Keratinocyte (primary cell): ENCODE results near the gene GPX1.

Source experiments
- CTCF ChIP-seq, 3 experiments: IDR thresholded peaks in 1 of 3; conservative IDR thresholded peaks in 1 of 3; optimal IDR thresholded peaks in 1 of 3; 2 replicates in 2 of 3; 3 replicates in 1 of 3; pipeline versions ENCODE3 to v1.5.1; 2011; ENCODE audit warnings: low read length in 3 of 3, mild to moderate bottlenecking in 3 of 3, moderate library complexity in 2 of 3, control low read depth in 1 of 3, inconsistent platforms in 1 of 3; ENCODE audit not compliant: insufficient read depth in 2 of 3; ENCODE audit errors: extremely low read depth in 1 of 3
- EZH2 ChIP-seq: IDR thresholded peaks from one replicate; pipeline ENCODE4 v1.6.1; 2012; ENCODE audit warnings: inconsistent platforms, mild to moderate bottlenecking, low read length, moderate library complexity

GRCh38 chr3:49371946-49372345 lies 13.8 kb upstream of the GPX1 start:
- TF ChIP-seq EZH2 (no peak), CTCF (optimal IDR thresholded peaks at IDR 0.05 in 1 of 3, IDR thresholded peaks at IDR 0.05 in 1 of 3, conservative IDR thresholded peaks at IDR 0.05 in 1 of 3; ENCODE audit: extremely low read depth in 1 of 3, insufficient read depth in 2 of 3, low read length in 3 of 3) (no peak)
